LNCAP (cell line): ENCODE data around the gene GADD45A.

Experiments
- CTCF ChIP-seq: fragments of 450-650 bp; IDR thresholded peaks from 2 replicates; pipeline ENCODE4 v1.5.1; 2017; ENCODE audit warnings: mild to moderate bottlenecking

GADD45A gene

DNA sequence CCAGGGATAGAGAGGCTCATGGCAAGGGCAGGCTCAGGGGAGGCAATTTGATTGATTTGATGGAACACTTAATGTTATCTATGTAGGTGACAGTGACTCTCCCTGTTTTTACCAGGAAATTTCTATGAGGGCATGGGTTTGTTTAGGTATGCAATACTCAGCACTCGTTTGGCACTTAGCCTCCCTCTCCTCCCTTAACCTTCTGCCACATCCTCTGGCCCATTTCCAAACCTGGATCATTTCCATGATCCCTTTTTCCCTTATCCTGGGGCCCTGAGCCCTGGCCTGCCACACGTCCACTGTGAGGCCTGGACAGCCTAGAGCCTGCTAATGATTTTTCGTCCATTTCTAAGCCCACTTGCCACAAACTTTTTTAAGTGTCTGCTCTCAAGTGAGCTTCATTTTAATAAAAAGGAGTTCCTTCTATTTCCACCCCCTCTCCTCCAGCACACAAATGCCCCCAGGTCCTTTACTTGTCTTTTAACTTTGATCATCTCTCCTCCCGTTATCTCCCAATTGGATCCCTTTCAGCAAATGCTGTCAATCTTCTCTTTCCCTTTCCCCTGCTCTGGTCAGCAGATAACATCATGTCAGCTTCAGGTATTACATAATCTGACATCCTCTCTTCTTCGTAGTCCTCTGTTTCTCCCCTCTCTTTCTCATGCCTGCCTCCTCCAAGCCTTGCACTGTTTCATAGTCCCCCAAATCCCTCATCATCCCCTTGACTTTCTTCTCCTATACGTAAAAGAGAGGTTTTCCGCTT lies 37.8 kb upstream of the GADD45A start:
- no peak for TF ChIP-seq CTCF

GRCh38 chr1:67647814-67648358 lies 37.1 kb upstream of the GADD45A start:
- TF ChIP-seq CTCF = no peak

DNA sequence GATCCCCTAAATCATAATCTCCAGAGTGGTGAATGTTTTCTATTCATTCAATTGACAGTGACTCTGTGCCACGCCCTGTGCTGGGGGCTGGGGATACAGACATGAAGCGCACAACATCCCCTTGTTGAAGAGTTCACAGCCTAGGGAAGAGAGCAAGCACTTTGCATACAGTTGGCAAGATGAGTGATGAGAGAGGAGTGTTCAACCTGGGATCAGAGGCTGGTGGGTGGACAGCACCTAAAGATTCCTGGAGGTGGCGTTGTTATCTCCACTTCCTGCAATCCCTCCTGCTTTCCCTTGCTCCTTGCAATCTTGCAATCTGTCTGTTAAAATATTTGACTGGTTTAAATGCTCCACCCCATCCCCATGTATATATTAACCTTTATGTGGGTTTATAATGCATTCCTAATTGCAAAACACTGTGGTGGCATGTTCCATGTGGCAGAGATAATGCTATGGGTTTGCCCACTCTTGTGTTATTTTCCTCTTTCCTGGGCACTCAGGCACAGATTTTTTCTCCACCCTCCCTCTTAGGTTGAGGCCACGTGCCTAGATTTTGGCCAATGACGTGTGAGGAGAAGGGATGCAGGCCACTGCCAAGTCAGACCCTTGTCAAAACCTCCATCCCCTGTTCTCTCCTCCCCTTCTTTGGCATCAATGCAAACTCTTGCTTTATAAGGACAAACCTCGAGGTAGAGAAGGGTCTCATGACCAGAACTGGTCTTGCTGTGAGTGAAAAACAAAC lies 36.2 kb upstream of the GADD45A start:
- no peak for TF ChIP-seq CTCF

DNA sequence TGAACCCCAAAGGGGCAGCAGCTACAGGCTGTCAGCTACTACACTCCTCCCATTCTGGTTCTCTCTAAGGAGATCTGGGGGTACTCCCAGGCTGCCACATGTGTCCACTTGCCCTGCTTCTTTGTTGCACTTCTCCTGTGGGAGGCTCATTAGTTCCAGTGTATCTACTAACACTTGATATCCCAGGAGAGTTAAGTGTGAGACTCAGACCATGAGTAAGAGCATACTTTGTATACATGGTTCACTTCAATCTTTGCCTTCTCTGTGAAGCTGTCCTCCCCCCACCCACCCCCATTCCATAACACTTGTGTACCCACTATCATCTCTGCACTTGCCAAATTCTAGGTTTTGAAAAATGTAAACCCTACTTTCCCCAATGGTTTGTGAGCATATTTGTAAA lies 34.9 kb upstream of the GADD45A start:
- TF ChIP-seq CTCF = no peak

GRCh38 chr1:67651031-67651430 lies 34.0 kb upstream of the GADD45A start:
- TF ChIP-seq CTCF = no peak

DNA sequence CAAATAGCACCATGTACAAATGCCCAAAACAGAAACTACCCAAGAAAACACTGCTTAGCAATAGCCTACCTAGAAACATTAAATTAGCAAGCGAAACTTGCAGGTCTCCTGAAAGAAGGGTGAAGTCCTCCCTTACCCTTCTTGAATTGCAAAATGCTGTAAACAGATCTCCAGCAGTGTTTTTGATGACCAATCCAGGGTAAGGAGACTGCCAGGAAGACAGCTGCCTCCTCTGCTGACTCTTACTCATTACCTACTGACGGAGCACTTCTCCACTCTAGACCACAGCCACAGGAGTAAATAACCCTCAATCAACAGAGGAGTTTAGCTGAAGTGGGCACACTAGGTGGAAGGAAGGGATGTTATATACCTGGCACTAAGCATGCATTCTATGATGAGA lies 32.2 kb upstream of the GADD45A start:
- TF ChIP-seq CTCF = no peak

DNA sequence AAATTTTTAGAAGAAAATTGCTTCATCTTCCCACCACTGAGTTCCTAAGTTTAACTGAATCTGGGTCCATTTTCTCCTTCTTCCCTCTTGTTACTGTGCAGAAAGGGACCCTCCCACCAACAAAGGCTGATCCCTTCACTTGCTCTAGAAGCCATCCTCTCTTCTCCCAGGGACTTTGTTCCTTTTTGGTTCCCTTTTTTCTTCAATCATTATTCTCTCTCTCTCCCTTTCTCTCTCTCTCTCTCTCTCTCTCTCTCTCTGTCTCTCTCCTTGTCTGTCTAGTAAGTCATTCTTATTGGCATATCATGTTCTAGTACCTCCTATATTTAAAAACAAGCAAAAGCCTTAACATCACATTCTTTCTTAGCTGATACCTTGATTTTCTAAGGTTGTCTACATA lies 31.7 kb upstream of the GADD45A start:
- TF ChIP-seq CTCF = no peak
